SK-N-SH treated with all-trans-retinoic acid at 6 μM for 48 hours (cell line): ENCODE data around the gene ECEL1.

Experiments
- ATAC-seq: fragments of 200-7000 bp; cut with Tn5 transposase; 3 replicates; pipeline ENCODE4 v1.9.1; 2020; ENCODE audit warnings: mild to moderate bottlenecking, moderate library complexity
- ARNTL ChIP-seq: fragments of 450-650 bp; formaldehyde crosslinking; IDR thresholded peaks from 2 replicates; pipeline ENCODE4 v1.5.0; 2020; ENCODE audit warnings: low read depth, mild to moderate bottlenecking, moderate library complexity, borderline replicate concordance
- BACH2 ChIP-seq: fragments of 250-450 bp; sonication (Bioruptor Pico); IDR thresholded peaks from 2 replicates; pipeline ENCODE4 v1.9.0; 2021; ENCODE audit warnings: mild to moderate bottlenecking, borderline replicate concordance
- CREB5 ChIP-seq: fragments of 250-450 bp; sonication (Bioruptor Pico); IDR thresholded peaks from 2 replicates; pipeline ENCODE4 v1.5.1; 2020; ENCODE audit warnings: low read depth, mild to moderate bottlenecking, moderate library complexity
- CSDC2 ChIP-seq: fragments of 250-450 bp; sonication (Bioruptor Pico); IDR thresholded peaks from 2 replicates; pipeline ENCODE4 v1.5.0; 2020; ENCODE audit warnings: mild to moderate bottlenecking, moderate library complexity
- ESRRG ChIP-seq: fragments of 250-450 bp; sonication (Bioruptor Pico); IDR thresholded peaks from 2 replicates; pipeline ENCODE4 v1.6.1; 2021; ENCODE audit warnings: mild to moderate bottlenecking
- GLIS3 ChIP-seq: fragments of 250-450 bp; sonication (Bioruptor Pico); IDR thresholded peaks from 2 replicates; pipeline ENCODE4 v1.5.0; 2020; ENCODE audit warnings: mild to moderate bottlenecking, moderate library complexity
- ISL1 ChIP-seq: fragments of 250-450 bp; sonication (Bioruptor Pico); IDR thresholded peaks from 2 replicates; pipeline ENCODE4 v2.1.2; 2022; ENCODE audit warnings: mild to moderate bottlenecking, moderate library complexity
- OSR1 ChIP-seq: fragments of 250-450 bp; sonication (Bioruptor Pico); IDR thresholded peaks from 2 replicates; pipeline ENCODE4 v1.8.0; 2022; ENCODE audit warnings: moderate library complexity, mild to moderate bottlenecking, inconsistent platforms
- PATZ1 ChIP-seq: fragments of 250-450 bp; sonication (Bioruptor Pico); IDR thresholded peaks from 2 replicates; pipeline ENCODE4 v1.8.0; 2020; ENCODE audit warnings: mild to moderate bottlenecking, moderate library complexity, borderline replicate concordance
- POU6F1 ChIP-seq: fragments of 250-450 bp; sonication (Bioruptor Pico); IDR thresholded peaks from 2 replicates; pipeline ENCODE4 v1.8.0; 2021; ENCODE audit warnings: low read depth, mild to moderate bottlenecking, moderate library complexity, borderline replicate concordance
- PPARA ChIP-seq: fragments of 250-450 bp; sonication (Bioruptor Pico); IDR thresholded peaks from 2 replicates; pipeline ENCODE4 v1.5.0; 2020; ENCODE audit warnings: mild to moderate bottlenecking, borderline replicate concordance
- RARB ChIP-seq: fragments of 250-450 bp; sonication (Bioruptor Pico); IDR thresholded peaks from 2 replicates; pipeline ENCODE4 v1.8.0; 2021; ENCODE audit warnings: mild to moderate bottlenecking, moderate library complexity
- SNAI2 ChIP-seq: fragments of 250-450 bp; sonication (Bioruptor Pico); IDR thresholded peaks from 2 replicates; pipeline ENCODE4 v1.5.0; 2020; ENCODE audit warnings: mild to moderate bottlenecking, moderate library complexity
- TCF4 ChIP-seq: fragments of 250-450 bp; sonication (Bioruptor Pico); IDR thresholded peaks from 2 replicates; pipeline ENCODE4 v1.8.0; 2021; ENCODE audit warnings: mild to moderate bottlenecking, moderate library complexity, borderline replicate concordance
- TOX ChIP-seq: fragments of 250-450 bp; sonication (Bioruptor Pico); IDR thresholded peaks from 2 replicates; pipeline ENCODE4 v1.8.0; 2021; ENCODE audit warnings: mild to moderate bottlenecking, moderate library complexity, borderline replicate concordance
- TSHZ2 ChIP-seq: fragments of 250-450 bp; sonication (Bioruptor Pico); IDR thresholded peaks from 2 replicates; pipeline ENCODE4 v1.5.0; 2020; ENCODE audit warnings: mild to moderate bottlenecking, moderate library complexity
- ZC3H10 ChIP-seq: fragments of 250-450 bp; sonication (Bioruptor Pico); IDR thresholded peaks from 2 replicates; pipeline ENCODE4 v1.5.1; 2021; ENCODE audit warnings: mild to moderate bottlenecking, moderate library complexity
- ZFP3 ChIP-seq: fragments of 250-450 bp; sonication (Bioruptor Pico); IDR thresholded peaks from 2 replicates; pipeline ENCODE4 v1.5.0; 2020; ENCODE audit warnings: mild to moderate bottlenecking, moderate library complexity
- ZFP30 ChIP-seq: fragments of 450-650 bp; formaldehyde crosslinking; IDR thresholded peaks from 2 replicates; pipeline ENCODE4 v1.5.0; 2022; ENCODE audit warnings: mild to moderate bottlenecking, moderate library complexity
- ZNF565 ChIP-seq: fragments of 450-650 bp; formaldehyde crosslinking; conservative IDR thresholded peaks from 2 replicates; pipeline ENCODE4 v1.5.0; 2020; ENCODE audit warnings: low read depth, mild to moderate bottlenecking, moderate library complexity
- ZNF70 ChIP-seq: fragments of 450-650 bp; formaldehyde crosslinking; IDR thresholded peaks from 2 replicates; pipeline ENCODE4 v1.5.0; 2020; ENCODE audit warnings: mild to moderate bottlenecking, moderate library complexity
- ZNF8 ChIP-seq: fragments of 450-650 bp; formaldehyde crosslinking; IDR thresholded peaks from 2 replicates; pipeline ENCODE4 v1.5.0; 2020; ENCODE audit warnings: mild to moderate bottlenecking, moderate library complexity

The ECEL1 gene

GRCh38 chr2:232508251-232508650, 20.6 kb upstream of the ECEL1 start:
- no peak for ATAC-seq
- no peak for TF ChIP-seq PPARA (CRISPR knock-in tag)
- TF ChIP-seq OSR1 = no peak
- TF ChIP-seq SNAI2 (CRISPR knock-in tag) = no peak
- TF ChIP-seq ISL1 (CRISPR knock-in tag) = no peak
- no peak for TF ChIP-seq ZNF8 (CRISPR knock-in tag)
- TF ChIP-seq ZFP3 (CRISPR knock-in tag) = no peak
- TF ChIP-seq RARB = no peak
- TF ChIP-seq TSHZ2 (CRISPR knock-in tag) = no peak

GRCh38 chr2:232506709-232507108, 19.1 kb upstream of the ECEL1 start:
- TF ChIP-seq CREB5 (CRISPR knock-in tag) (no peak), ZNF565 (CRISPR knock-in tag) (no peak), TOX (no peak), ESRRG (CRISPR knock-in tag) (no peak), ARNTL (CRISPR knock-in tag) (no peak), CSDC2 (no peak), ZNF70 (CRISPR knock-in tag) (no peak), ZFP30 (CRISPR knock-in tag) (no peak), SNAI2 (CRISPR knock-in tag) (no peak), TSHZ2 (CRISPR knock-in tag) (no peak), ZNF8 (CRISPR knock-in tag) (no peak), ISL1 (CRISPR knock-in tag) (no peak), OSR1 (no peak), ZC3H10 (no peak), POU6F1 (CRISPR knock-in tag) (no peak), TCF4 (CRISPR knock-in tag) (no peak), PATZ1 (CRISPR knock-in tag) (no peak), RARB (no peak), ZFP3 (CRISPR knock-in tag) (no peak)
- no peak; the same call in 2 of the 3 replicates for ATAC-seq

GRCh38 chr2:232505856-232506255, 18.2 kb upstream of the ECEL1 start:
- no peak for TF ChIP-seq GLIS3
- TF ChIP-seq ZNF70 (CRISPR knock-in tag) = no peak
- no peak for TF ChIP-seq ZC3H10
- no peak for TF ChIP-seq ZNF565 (CRISPR knock-in tag)
- no peak for TF ChIP-seq PATZ1 (CRISPR knock-in tag)
- TF ChIP-seq SNAI2 (CRISPR knock-in tag) = no peak
- no peak for TF ChIP-seq RARB
- TF ChIP-seq TCF4 (CRISPR knock-in tag) = no peak
- TF ChIP-seq ISL1 (CRISPR knock-in tag) = no peak
- TF ChIP-seq CSDC2 = no peak
- TF ChIP-seq BACH2 (CRISPR knock-in tag) = no peak
- no peak for TF ChIP-seq ARNTL (CRISPR knock-in tag)
- TF ChIP-seq ZFP3 (CRISPR knock-in tag) = no peak

More at GRCh38 chr2:232505856-232506255, 18.2 kb upstream of the ECEL1 start:
- ATAC-seq = peak; percentile 8; the same call in 2 of the 3 replicates
